GM19099 (cell line): ENCODE data around the gene ZNF440.

Experiments
- POLR2A ChIP-seq: IDR thresholded peaks from 3 replicates; pipeline ENCODE4 v1.6.1; 2011; ENCODE audit warnings: low read depth; ENCODE audit not compliant: insufficient read length; ENCODE audit errors: extremely low read depth

The ZNF440 gene

DNA sequence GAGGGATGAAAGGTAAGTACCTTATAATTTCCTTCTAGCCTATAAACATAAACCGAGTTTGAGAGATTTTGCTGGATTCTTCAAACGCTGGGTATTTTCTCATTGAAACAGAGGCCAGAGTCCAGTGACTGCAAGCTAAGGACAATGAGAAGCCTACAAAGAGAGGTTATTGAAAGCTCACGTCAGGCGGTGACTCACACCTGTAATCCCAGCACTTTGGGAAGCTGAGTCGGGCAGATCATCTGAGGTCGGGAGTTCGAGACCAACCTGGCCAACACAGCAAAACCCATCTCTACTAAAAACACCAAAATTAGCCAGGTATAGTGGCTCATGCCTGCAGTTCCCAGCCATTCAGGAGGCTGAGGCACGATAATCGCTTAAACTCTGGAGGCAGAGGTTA, 58.6 kb downstream of the ZNF440 start:
- no peak for TF ChIP-seq POLR2A

DNA sequence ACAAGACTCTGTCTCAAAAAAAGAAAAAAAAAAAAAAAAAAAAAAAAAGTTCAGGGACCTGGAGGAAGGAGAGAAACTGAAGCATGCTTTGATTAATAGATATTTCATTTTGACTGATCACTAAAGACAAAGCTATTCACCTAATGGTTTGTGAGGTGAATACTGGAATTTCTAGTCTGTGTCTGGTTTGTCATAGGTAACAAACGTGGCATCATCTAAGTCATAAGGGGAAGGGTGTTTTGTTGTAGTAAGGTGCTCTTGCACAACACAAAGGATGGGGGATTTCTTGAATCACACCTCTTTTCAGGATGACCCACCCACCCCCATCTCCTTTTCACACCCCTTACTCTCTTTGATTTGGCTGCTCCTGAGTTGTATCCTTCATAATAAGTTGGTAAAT, 59.7 kb downstream of the ZNF440 start:
- no peak for TF ChIP-seq POLR2A

DNA sequence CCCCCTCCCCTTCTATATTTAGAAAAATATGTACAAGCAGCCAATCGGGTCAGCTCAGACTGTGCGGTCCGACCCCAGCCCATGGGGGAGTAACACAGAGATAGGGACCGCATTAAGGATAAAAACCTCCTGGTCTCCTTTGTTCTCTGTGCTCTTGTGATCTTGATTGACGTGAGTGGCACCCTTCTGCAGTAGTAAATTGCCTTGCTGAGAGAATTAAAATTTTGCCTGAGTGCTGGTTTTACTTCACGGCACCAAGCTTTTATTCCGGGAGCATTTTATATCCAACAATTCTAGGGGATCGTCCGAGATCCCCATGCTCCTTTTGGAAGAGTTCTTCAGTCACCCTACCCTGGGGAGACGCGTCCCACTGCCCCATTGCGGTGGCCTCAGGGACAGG, 66.5 kb downstream of the ZNF440 start:
- TF ChIP-seq POLR2A, result no peak

DNA sequence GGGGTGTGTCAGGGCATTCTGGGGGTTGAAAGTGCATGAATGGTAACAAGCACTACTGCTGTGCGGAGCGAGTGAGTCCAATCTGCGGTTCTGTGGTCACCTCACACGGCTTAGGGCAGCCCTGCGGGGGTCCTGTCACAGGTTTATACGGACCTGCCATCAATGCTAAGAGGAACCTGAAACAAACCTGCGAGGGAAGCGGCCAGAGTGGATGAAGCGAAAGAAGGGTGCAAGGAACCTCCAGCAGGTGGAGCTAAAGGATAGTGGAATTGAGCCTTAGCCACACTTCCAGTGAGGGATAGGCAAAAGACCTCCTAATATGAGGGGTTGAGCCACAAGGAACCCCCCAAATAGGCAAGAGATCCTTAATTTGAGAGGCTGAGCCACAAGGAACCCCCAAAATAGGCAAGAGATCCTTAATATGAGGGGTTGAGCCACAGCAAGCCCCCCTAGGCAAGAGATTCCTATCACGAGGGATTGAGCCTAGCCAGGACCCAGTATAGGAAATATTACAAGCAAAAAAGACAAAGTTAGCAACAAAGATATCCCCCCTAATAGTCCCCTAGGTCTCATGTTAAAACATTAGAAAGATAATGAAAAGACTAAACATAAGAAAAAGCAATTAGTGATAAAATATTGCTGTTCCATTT, 67.2 kb downstream of the ZNF440 start:
- TF ChIP-seq POLR2A, result no peak

DNA sequence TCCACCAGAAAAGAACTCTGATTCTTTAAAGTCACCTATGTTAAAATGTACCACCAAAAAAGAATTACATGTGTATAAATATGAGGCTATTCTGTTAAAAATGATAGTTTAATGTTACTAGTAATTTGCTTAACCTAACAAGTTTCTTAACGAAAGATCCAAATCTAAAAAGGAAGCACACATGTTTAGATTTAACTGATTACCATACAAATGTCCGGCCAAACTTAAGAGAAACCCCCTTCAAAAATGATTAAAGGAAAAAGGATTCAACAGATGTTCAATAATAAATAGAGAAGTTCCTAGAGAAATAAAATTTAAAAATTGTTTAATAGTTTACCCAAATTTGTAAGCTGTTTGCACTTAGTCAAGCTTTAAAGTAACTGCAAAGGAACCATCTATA, 68.5 kb downstream of the ZNF440 start:
- TF ChIP-seq POLR2A, result no peak
